ENCODE results near the gene CLIP2.
"Not testable (repeated sequence)": the region's sequence is repeated elsewhere in the genome, so short reads cannot be mapped to it uniquely, and the experiment has no call there.

The CLIP2 gene

DNA sequence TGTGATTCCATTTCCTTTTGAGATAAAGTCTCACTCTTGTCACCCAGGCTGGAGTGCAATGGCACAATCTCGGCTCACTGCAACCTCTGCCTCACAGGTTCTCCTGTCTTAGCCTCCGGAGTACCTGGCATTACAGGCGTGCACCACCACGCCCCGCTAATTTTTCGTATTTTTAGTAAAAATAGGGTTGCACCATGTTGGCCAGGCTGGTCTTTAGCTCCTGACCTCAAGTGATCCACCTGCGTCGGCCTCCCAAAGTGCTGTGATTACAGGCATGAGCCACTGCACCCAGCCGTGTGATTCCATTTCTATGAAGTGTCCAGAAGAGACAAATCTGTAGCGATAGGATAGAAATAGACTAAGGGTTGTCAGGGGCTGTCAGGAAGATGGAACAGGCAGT lies 60.4 kb downstream of the CLIP2 start:
- H3K4me3 Mint-ChIP-seq, result no peak overlapping the region
- H3K27me3 Mint-ChIP-seq, result no peaks in the 10 kb centered on the region
- H3K9me3 Mint-ChIP-seq, result no peaks in the 10 kb centered on the region
- no peak for DNase-seq
- H3K27ac Mint-ChIP-seq, result no peak overlapping the region
- H3K4me1 Mint-ChIP-seq (ENCODE audit: low read depth), result no peaks in the 10 kb centered on the region
- no peaks in the 10 kb centered on the region for H3K36me3 Mint-ChIP-seq (ENCODE audit: low read depth)

DNA sequence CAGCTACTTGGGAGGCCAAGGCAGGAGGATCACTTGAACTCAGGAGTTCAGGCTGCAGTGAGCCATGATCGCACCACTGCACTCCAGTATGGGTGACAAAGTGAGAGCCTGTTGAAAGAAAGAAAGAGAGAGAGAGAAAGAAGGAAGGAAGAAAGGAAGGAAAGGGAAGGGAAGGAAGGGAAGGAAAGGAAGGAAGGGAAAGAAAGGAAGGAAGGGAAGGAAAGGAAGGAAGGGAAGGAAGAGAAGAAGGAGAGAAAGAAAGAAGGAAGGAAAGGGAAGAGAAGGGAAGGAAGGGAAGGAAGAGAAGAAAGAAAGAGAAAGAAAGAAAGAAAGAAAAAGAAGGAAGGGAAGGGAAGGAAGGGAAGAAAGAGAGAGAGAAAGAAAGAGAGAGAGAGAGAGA lies 61.5 kb downstream of the CLIP2 start:
- no peaks in the 10 kb centered on the region for H3K36me3 Mint-ChIP-seq (ENCODE audit: low read depth)

DNA sequence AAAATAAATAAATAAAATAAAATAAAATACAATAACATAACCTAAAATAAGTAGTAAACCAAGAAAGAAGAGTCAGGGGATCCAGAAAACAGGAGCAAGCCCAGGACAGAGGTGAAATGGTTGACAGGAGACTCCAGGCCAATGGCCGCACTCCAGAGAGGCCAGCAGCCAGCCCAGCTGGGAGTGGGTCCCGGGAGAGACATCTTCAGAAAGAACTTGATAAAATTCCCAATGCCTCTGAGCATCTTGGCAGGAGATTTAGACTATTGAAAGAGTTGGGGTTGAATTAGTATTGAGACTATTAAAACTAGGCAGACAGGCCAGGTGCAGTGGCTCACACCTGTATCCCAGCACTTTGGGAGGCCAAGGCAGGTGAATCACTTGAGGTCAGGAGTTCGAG lies 62.6 kb downstream of the CLIP2 start:
- no peaks in the 10 kb centered on the region for H3K36me3 Mint-ChIP-seq (ENCODE audit: low read depth)
- no peaks in the 10 kb centered on the region for H3K27me3 Mint-ChIP-seq
- no peak overlapping the region for H3K4me3 Mint-ChIP-seq
- H3K4me1 Mint-ChIP-seq (ENCODE audit: low read depth), result no peaks in the 10 kb centered on the region
- no peak for DNase-seq
- no peak overlapping the region for H3K27ac Mint-ChIP-seq
- H3K9me3 Mint-ChIP-seq, result peaks cover 5% of the 10 kb centered on the region

More for the DNA sequence above, 61.5 kb downstream of the CLIP2 start:
- Mint-ChIP-seq H3K27me3 (no peaks in the 10 kb centered on the region), H3K9me3 (no peaks in the 10 kb centered on the region), H3K27ac (no peak overlapping the region), H3K4me3 (no peak overlapping the region), H3K4me1 (ENCODE audit: low read depth) (no peaks in the 10 kb centered on the region)
- no peak for DNase-seq

DNA sequence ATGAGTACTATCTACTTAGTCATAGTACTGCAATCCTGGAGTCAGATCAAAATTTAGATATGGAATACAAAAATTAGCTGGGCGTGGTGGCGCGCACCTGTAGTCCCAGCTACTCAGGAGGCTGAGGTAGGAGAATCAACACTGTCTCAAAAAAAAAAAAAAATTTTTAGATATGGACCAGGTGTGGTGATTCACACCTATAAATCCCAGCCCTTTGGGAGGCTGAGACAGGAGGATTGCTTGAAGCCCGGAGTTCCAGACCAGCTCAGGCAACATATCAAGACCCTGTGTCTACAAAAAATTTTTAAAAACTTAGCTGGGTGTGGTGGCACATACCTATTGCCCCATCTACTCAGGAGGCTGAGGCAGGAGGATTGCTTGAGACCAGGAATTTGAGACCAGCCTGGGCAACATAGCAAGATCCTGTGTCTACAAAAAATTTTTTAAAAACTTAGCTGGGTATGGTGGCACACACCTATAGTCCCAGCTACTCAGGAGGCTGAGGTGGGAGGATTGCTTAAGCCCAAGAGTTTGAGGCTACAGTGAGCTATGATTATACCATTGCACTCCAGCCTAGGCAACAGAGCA lies 63.4 kb downstream of the CLIP2 start:
- not testable (repeated sequence) for H3K27ac Mint-ChIP-seq; H3K9me3 Mint-ChIP-seq; H3K27me3 Mint-ChIP-seq; H3K4me3 Mint-ChIP-seq; H3K4me1 Mint-ChIP-seq (ENCODE audit: low read depth); DNase-seq; H3K36me3 Mint-ChIP-seq (ENCODE audit: low read depth)

DNA sequence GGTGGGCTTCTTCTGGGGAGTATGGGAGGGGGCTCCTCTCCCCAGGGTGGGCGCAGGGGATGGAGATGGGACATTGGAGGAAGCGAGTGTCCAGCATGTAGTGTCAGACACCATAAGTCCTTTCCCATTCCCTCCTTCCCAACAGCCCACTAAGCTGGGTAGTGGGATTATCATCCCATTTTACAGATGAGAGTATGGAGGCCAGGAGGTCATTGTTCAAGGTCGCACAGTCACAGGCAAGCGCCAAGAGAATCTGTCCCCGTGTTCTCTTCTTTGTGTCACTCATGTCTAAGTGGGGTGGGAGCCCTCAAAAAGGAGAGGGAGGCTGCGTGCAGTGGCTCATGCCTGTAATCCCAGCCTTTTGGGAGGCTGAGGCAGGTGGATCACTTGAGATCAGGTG lies 64.8 kb downstream of the CLIP2 start:
- Mint-ChIP-seq H3K9me3 (peaks cover 5% of the 10 kb centered on the region), H3K27me3 (no peaks in the 10 kb centered on the region), H3K36me3 (ENCODE audit: low read depth) (no peaks in the 10 kb centered on the region), H3K27ac (no peak overlapping the region), H3K4me1 (ENCODE audit: low read depth) (no peaks in the 10 kb centered on the region), H3K4me3 (no peak overlapping the region)
- DNase-seq, result no peak

DNA sequence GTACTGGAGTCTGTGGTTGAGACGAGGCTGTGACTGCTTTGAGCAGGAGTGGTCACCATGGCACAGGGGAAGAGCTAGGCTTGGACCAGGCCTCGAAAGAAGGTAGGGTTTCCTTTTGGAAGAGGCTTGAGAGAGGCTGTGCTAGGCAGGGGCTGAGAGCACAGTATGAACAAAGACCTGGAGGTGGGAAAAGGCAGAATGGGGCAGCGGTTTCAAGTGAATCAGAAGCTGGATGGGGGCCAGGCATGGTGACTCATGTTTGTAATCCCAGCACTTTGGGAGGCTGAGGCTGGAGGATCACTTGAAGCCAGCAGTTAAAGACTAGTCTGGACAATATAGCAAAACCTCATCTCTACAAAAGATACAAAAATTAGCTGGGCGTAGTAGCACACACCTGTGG lies 65.9 kb downstream of the CLIP2 start:
- Mint-ChIP-seq H3K36me3 (ENCODE audit: low read depth) (no peaks in the 10 kb centered on the region), H3K27me3 (no peaks in the 10 kb centered on the region), H3K4me3 (no peak overlapping the region), H3K9me3 (peaks cover 5% of the 10 kb centered on the region), H3K27ac (no peak overlapping the region), H3K4me1 (ENCODE audit: low read depth) (no peaks in the 10 kb centered on the region)
- no peak for DNase-seq

DNA sequence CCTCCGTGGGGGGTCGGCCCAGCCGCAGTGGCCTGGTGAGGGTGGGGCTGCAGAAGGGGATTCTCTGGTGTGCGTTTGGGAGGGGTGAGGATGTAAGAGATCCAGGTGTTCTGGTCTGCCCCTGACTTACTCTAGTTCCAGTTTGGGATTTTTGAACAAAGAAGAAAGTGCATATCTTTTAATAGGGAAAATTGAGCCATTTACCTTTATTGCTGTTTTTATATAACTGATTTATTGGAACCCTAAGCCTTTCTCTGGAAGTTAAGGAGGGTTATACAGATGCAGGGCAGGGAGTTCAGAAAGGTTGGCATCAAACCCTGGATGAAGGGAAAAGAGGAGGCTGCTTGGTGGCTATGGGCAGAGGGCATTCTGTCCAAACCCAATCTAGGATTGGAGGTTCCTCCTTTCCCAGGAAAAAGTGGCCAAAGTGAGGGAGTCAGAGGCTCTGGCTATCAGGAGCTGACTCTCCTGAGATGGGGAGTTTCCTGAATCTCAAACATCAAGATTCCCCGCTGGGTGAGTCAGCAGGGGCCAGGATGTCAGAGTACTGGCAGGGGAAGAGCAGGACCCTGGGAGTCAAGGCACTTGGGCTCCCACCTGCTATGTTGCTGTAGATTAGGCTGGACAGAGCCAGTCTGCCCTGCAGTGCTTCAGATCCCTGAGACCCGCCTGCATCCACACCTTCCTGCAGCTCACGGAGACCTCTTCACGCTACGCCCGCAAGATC lies 67.5 kb downstream of the CLIP2 start:
- Mint-ChIP-seq H3K27me3 (no peaks in the 10 kb centered on the region), H3K36me3 (ENCODE audit: low read depth) (no peaks in the 10 kb centered on the region), H3K9me3 (peaks cover 5% of the 10 kb centered on the region), H3K4me3 (no peak overlapping the region), H3K4me1 (ENCODE audit: low read depth) (no peaks in the 10 kb centered on the region), H3K27ac (no peak overlapping the region)
- no peak for DNase-seq

DNA sequence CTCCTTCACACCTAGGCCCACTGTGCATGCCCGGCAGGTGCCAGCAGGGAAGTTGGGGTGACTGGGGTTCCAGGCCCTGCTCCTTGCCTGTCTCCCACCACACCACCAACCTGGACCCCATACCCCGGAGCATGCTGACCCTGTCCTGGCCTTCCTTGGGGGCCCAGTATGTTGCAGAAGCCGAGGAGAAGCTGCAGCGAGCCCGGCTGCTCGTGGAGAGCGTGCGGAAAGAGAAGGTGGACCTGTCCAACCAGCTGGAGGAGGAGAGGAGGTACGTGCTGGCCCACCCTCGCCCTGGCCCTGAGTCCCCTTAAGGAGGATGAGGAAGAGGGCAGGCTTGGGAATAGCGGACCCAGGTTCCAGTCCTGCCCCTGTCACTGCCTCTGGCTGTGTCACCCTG lies 70.8 kb downstream of the CLIP2 start:
- Mint-ChIP-seq H3K27me3 (no peaks in the 10 kb centered on the region), H3K36me3 (ENCODE audit: low read depth) (no peaks in the 10 kb centered on the region), H3K4me3 (no peak overlapping the region), H3K9me3 (peaks cover 5% of the 10 kb centered on the region), H3K27ac (no peak overlapping the region), H3K4me1 (ENCODE audit: low read depth) (no peaks in the 10 kb centered on the region)
- DNase-seq, result no peak

DNA sequence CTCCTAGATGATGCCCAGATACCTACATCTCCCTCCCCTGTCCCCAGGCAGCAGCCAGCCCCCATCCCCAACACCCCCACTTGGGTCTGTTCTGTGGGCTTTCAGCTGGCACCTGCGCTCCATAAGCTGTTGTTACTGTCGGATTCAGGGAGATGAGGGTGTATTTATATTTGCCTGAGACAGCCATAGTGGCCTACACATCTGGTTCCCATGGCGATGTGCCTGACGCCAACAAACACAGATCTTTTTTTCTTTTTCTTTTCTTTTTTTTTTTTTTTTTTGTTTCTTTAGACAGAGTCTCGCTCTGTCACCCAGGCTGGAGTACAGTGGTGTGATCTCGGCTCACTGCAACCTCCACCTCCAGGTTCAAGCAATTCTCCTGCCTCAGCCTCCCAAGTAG lies 73.1 kb downstream of the CLIP2 start:
- no peaks in the 10 kb centered on the region for H3K36me3 Mint-ChIP-seq (ENCODE audit: low read depth)
- no peaks in the 10 kb centered on the region for H3K9me3 Mint-ChIP-seq
- no peak overlapping the region for H3K4me3 Mint-ChIP-seq
- H3K4me1 Mint-ChIP-seq (ENCODE audit: low read depth), result no peaks in the 10 kb centered on the region
- no peaks in the 10 kb centered on the region for H3K27me3 Mint-ChIP-seq
- no peak overlapping the region for H3K27ac Mint-ChIP-seq
- DNase-seq, result no peak

DNA sequence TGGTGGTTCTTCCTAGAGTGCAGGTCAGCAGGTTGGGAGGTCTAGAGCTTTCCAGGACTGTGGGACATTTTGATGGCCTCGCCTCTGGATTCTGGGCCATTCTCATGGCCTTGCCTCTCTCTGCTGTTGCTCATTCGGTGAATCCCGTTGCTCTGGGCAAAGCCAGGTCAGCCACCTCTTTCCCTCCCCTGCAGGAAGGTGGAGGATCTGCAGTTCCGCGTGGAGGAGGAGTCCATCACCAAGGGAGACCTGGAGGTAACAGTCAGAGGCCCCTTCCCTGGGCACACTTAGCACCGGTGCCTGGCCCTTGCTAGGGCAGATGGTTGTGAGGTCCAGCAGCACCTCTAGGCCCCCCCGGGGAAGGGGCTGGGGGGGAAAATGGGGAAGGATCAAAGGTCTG lies 74.9 kb downstream of the CLIP2 start:
- no peaks in the 10 kb centered on the region for H3K36me3 Mint-ChIP-seq (ENCODE audit: low read depth)
- H3K27ac Mint-ChIP-seq, result no peak overlapping the region
- DNase-seq, result no peak
- H3K4me3 Mint-ChIP-seq, result no peak overlapping the region
- no peaks in the 10 kb centered on the region for H3K27me3 Mint-ChIP-seq
- H3K4me1 Mint-ChIP-seq (ENCODE audit: low read depth), result no peaks in the 10 kb centered on the region
- H3K9me3 Mint-ChIP-seq, result no peaks in the 10 kb centered on the region

DNA sequence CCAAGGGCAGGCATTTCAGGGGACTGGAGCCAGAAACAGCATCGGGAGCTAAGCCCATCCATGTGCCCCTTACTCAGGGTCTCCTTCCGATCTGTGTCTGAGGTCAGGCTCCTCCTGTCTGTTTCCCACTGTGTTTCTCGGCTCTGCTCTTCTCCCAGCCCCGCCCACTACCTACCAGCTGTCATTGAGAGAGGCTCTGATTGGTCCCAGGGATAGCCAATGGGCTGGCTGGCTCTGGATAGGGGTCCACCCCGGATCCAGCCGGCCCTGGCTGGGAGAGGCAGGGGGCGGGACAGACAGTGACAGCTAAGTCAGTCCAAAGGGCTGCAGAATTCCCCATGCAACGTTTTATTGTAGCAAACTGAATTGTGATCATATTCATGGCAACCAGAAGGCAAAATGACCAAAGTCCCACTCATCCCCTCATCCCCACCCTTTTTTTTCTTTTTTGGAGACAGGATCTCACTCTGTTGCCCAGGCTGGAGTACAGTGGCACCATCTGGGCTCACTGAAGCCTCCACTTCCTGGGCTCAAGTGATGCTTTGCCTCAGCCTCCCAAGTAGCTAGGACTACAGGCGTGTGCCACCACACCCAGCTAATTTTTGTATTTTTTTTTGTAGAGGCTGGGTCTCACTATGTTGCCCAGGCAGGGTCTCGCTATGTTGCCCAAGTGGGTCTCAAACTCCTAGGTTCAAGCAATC lies 76.3 kb downstream of the CLIP2 start:
- no peaks in the 10 kb centered on the region for H3K36me3 Mint-ChIP-seq (ENCODE audit: low read depth)
- no peak for DNase-seq
- no peak overlapping the region for H3K4me3 Mint-ChIP-seq
- no peak overlapping the region for H3K27ac Mint-ChIP-seq
- no peaks in the 10 kb centered on the region for H3K9me3 Mint-ChIP-seq
- H3K27me3 Mint-ChIP-seq, result no peaks in the 10 kb centered on the region
- H3K4me1 Mint-ChIP-seq (ENCODE audit: low read depth), result no peaks in the 10 kb centered on the region

DNA sequence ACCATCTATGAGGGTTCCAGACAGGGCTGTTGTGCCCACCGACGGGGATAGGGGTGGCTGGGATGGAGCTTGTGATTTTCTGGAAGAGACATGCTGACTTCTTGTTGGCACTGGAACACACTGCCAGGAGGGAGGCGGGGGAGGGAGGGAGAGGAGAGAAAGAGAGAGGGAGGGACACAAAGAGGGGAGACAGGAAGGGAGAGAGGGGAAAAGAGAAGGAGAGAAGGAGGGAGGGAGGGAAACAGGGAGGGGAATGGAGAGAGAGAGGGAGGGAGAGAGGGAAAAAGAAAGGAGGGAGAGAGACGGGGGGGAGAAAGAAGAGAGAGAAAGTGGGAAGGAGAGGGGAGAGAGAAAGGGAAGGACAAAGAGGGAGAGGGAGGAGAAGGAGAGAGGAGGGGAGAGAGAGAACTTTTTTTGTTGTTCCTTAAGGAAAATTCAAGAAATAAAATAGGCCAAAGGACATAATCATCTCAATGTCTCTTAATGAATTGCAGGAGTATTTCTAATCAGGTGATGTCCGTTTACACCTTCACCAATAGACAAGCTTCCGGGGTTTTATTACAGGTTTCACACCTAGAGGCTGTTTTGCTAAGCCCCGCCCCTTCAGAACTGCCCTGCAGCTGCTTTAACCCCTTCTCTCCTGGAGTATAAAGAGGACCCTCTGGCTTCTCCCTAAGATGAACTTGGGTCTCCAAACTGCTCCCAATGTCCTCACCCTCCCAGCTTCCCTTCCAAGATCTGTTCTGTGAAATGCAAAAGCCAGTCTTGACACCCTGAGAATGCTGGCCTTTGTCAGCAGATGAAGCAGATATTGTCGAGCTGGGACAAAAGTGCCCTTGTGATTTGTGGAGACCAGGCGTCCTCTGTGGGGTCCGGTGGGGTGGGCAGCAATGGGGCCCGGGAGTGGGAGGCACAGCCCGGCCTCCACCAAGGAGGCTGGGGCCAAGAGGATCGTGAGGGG lies 82.5 kb downstream of the CLIP2 start:
- no peaks in the 10 kb centered on the region for H3K27me3 Mint-ChIP-seq
- peaks cover 5% of the 10 kb centered on the region for H3K4me1 Mint-ChIP-seq (ENCODE audit: low read depth)
- no peak for DNase-seq
- no peaks in the 10 kb centered on the region for H3K9me3 Mint-ChIP-seq
- H3K36me3 Mint-ChIP-seq (ENCODE audit: low read depth), result no peaks in the 10 kb centered on the region
- no peak overlapping the region for H3K27ac Mint-ChIP-seq
- no peak overlapping the region for H3K4me3 Mint-ChIP-seq

DNA sequence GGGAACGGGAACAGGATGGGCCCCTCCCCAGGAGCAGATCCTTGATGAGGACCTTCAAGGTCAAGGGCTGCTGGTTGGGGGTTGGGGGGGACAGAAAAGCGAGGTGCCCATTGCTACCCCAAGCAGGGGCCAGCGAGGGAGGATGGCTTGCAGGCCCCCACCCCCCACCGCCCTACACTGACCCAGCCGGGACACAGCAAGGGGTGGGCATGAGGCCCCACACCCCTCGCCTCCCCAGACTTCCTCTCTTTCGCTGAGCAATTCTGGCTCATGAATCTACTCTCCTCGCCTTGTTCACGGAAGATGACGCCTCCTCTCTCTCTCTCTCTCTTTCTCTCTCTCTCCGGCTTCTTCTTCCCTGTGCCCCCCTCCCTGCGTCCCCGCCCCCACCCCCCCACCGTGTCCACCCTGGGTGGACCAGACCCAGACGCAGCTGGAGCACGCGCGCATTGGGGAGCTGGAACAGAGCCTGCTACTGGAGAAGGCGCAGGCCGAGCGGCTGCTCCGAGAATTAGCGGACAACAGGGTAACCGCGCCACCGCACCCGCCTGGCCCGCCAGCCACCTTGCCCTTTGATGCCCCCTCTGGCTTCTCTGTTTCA lies 83.4 kb downstream of the CLIP2 start:
- Mint-ChIP-seq H3K4me3 (no peak overlapping the region), H3K4me1 (ENCODE audit: low read depth) (peaks cover 5% of the 10 kb centered on the region), H3K9me3 (no peaks in the 10 kb centered on the region), H3K36me3 (ENCODE audit: low read depth) (no peaks in the 10 kb centered on the region), H3K27ac (no peak overlapping the region), H3K27me3 (no peaks in the 10 kb centered on the region)
- no peak for DNase-seq

DNA sequence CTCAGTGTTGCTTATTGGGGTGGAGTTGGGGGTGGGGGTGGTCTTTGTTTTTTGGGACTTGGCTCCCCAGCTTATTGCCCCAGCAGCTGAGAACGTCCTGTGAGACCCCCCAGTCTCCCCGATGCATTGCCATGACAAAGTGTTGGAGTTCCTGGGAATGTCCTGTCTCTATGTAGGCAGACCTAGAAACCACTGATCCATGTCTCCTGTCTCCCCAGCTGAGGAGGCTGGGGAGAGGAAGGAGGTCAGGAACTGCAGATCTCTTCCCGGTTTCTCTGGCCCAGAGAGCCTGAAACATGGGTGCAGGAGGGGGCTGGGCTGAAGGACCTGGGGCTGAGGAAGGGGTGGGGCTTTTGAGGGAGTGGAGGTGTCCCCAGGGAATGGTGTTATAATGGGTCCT lies 84.3 kb downstream of the CLIP2 start:
- no peaks in the 10 kb centered on the region for H3K9me3 Mint-ChIP-seq
- H3K27ac Mint-ChIP-seq, result no peak overlapping the region
- H3K27me3 Mint-ChIP-seq, result no peaks in the 10 kb centered on the region
- no peaks in the 10 kb centered on the region for H3K36me3 Mint-ChIP-seq (ENCODE audit: low read depth)
- H3K4me3 Mint-ChIP-seq, result no peak overlapping the region
- no peak for DNase-seq
- peaks cover 5% of the 10 kb centered on the region for H3K4me1 Mint-ChIP-seq (ENCODE audit: low read depth)

All from activated T-cell treated with anti-CD3 and anti-CD28 coated beads, Interleukin-2, amount 50 U/mL, for 24 hours (primary cell).